Osteoblast (primary cell): Measurements from ENCODE around the gene ANAPC13. TPM values are rescaled to one million over a fixed set of nuclear protein-coding genes. Genes with fewer than 3 reads are reported as not detected.

Experiments
- DNase-seq: peaks from one replicate; pipeline ENCODE4 v3.0.0; 2011; ENCODE audit warnings: low spot score, mixed read lengths; ENCODE audit not compliant: insufficient read length; ENCODE audit errors: missing footprints
- H2AFZ ChIP-seq: 2 replicates; pipeline ENCODE4 v1.6.0; 2011; ENCODE audit warnings: mild to moderate bottlenecking, low read length
- H3K27ac ChIP-seq: 2 replicates; pipeline ENCODE4 v1.5.1; 2011; ENCODE audit warnings: mild to moderate bottlenecking, low read depth, low read length, moderate library complexity
- H3K27me3 ChIP-seq: 2 replicates; pipeline ENCODE4 v1.6.0; 2012; ENCODE audit warnings: mild to moderate bottlenecking, control low read depth, inconsistent platforms, low read length, moderate library complexity; ENCODE audit not compliant: insufficient read depth
- H3K36me3 ChIP-seq: 2 replicates; pipeline ENCODE4 v1.5.1; 2011; ENCODE audit warnings: mild to moderate bottlenecking, low read length, control low read depth, moderate library complexity; ENCODE audit not compliant: insufficient read depth
- H3K4me1 ChIP-seq: 2 replicates; pipeline ENCODE4 v1.5.1; 2011; ENCODE audit warnings: mild to moderate bottlenecking, low read length, control low read depth, moderate library complexity; ENCODE audit not compliant: insufficient read depth
- H3K4me2 ChIP-seq: 2 replicates; pipeline ENCODE4 v1.6.0; 2011; ENCODE audit warnings: mild to moderate bottlenecking, low read length; ENCODE audit not compliant: insufficient read depth
- H3K4me3 ChIP-seq: fragments of 200-600 bp; sonication (generic); 3 replicates; pipeline ENCODE4 v1.5.1; 2012; ENCODE audit warnings: mild to moderate bottlenecking, low read length, inconsistent platforms; ENCODE audit not compliant: insufficient read depth
- H3K79me2 ChIP-seq: 2 replicates; pipeline ENCODE4 v1.6.0; 2012; ENCODE audit warnings: mild to moderate bottlenecking, low read length, control low read depth, inconsistent platforms; ENCODE audit not compliant: insufficient read depth
- H3K9me3 ChIP-seq: 2 replicates; pipeline ENCODE4 v1.5.1; 2011; ENCODE audit warnings: low read depth, low read length, control low read depth
- H4K20me1 ChIP-seq: 2 replicates; pipeline ENCODE4 v1.6.0; 2012; ENCODE audit warnings: mild to moderate bottlenecking, low read length, control low read depth; ENCODE audit not compliant: insufficient read depth
- CTCF ChIP-seq: IDR thresholded peaks from 2 replicates; pipeline ENCODE4 v1.5.1; 2011; ENCODE audit warnings: mild to moderate bottlenecking, low read depth, low read length, moderate library complexity; ENCODE audit errors: extremely low read depth
- total RNA-seq: library from RNA; depleted of rRNA; stranded (reverse); fragments of >200 nt; gene quantifications from 2 replicates; pipeline ENCODE4 v1.2.3, GENCODE V29; 2012

ANAPC13 gene
- 68.4 and 77.5 TPM in 2 replicates for total RNA-seq

- DNase-seq: peak; percentile 97
- Histone ChIP-seq H3K27me3 (no peaks in the 10 kb centered on the region), H3K36me3 (peaks cover 18% of the 10 kb centered on the region), H3K4me1 (peaks cover 49% of the 10 kb centered on the region), H3K79me2 (peaks cover 73% of the 10 kb centered on the region), H3K27ac (peak within 1 kb of the TSS; percentile 99), H3K4me2 (peak within 1 kb of the TSS; percentile 99), H3K9me3 (no peaks in the 10 kb centered on the region), H3K4me3 (peak within 1 kb of the TSS; percentile 86), H2AFZ (peak within 1 kb of the TSS; percentile 71), H4K20me1 (no peaks in the 10 kb centered on the region)
- no peak for TF ChIP-seq CTCF
Observed at GRCh38 chr3:134485718-134486576, at the start of gene ANAPC13, which contains the start of gene CEP63. Gene ANAPC13 (minus strand): TSS chr3:134485985. CDS start chr3:134482904, 3,081 bp downstream. Gene CEP63 (plus strand): TSS chr3:134486057. CDS start chr3:134495321, 9,264 bp downstream.

- Histone ChIP-seq H3K27ac (no peak overlapping the region), H3K4me3 (no peak overlapping the region), H3K36me3 (peaks cover 6% of the 10 kb centered on the region), H3K4me2 (no peak overlapping the region), H3K9me3 (no peaks in the 10 kb centered on the region), H3K79me2 (no peaks in the 10 kb centered on the region), H4K20me1 (no peaks in the 10 kb centered on the region), H3K27me3 (no peaks in the 10 kb centered on the region), H3K4me1 (no peaks in the 10 kb centered on the region), H2AFZ (no peak overlapping the region)
- DNase-seq: no peak
- no peak for TF ChIP-seq CTCF
Observed at GRCh38 chr3:134535186-134535970, 49.6 kb upstream of the ANAPC13 start.

- no peaks in the 10 kb centered on the region for H3K4me1 ChIP-seq
- H2AFZ ChIP-seq: no peak overlapping the region
- H3K79me2 ChIP-seq: no peaks in the 10 kb centered on the region
- no peak for DNase-seq
- no peak overlapping the region for H3K27ac ChIP-seq
- no peaks in the 10 kb centered on the region for H3K27me3 ChIP-seq
- H3K4me2 ChIP-seq: no peak overlapping the region
- no peaks in the 10 kb centered on the region for H4K20me1 ChIP-seq
- H3K4me3 ChIP-seq: no peak overlapping the region
- no peaks in the 10 kb centered on the region for H3K9me3 ChIP-seq
- no peak for TF ChIP-seq CTCF
- peaks cover 6% of the 10 kb centered on the region for H3K36me3 ChIP-seq
Observed at GRCh38 chr3:134533493-134533892, 47.7 kb upstream of the ANAPC13 start.
